ENCODE measurements around the gene IMPA2.
"Not testable (repeated sequence)": the region's sequence is repeated elsewhere in the genome, so short reads cannot be mapped to it uniquely, and the experiment has no call there.

The IMPA2 gene

DNA sequence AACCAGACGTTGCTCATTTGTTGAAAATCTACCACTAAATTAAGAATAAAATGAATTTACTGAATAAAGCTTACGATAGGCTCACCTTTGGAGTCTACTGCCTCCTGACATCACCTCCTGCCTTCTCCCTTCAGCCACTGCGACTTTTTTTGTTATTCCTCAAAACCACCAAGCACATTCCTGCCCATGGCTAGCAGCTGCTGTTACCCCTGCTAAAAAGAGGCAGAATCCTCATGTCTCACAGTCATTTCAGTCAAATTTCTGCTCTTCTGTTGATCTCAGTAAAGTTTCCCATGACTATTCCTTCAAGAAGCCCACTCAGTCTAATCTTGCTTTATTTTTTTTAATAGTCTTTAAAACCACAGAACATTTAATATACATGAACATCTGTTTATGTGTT, 71.6 kb downstream of the IMPA2 start:
- no peak for DNase-seq

DNA sequence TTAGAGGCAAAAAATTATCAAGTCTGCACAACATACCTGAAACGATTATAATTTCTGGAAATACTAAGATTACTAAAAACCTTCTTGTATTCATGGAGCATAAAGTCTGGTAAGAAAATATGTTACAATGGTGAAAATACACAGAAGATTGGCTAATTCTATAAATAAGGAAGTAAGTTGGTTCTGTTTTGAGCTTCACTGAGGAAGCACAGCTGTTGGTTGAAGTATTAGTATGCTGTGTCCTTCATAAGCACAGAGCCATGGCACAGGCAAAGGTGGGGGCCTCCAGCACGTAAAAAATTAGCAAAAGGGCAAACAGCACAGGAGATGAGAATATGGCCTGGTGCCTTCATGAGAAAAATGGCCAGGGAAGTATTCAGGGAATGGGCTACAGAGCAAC, 72.0 kb downstream of the IMPA2 start:
- no peak for DNase-seq

DNA sequence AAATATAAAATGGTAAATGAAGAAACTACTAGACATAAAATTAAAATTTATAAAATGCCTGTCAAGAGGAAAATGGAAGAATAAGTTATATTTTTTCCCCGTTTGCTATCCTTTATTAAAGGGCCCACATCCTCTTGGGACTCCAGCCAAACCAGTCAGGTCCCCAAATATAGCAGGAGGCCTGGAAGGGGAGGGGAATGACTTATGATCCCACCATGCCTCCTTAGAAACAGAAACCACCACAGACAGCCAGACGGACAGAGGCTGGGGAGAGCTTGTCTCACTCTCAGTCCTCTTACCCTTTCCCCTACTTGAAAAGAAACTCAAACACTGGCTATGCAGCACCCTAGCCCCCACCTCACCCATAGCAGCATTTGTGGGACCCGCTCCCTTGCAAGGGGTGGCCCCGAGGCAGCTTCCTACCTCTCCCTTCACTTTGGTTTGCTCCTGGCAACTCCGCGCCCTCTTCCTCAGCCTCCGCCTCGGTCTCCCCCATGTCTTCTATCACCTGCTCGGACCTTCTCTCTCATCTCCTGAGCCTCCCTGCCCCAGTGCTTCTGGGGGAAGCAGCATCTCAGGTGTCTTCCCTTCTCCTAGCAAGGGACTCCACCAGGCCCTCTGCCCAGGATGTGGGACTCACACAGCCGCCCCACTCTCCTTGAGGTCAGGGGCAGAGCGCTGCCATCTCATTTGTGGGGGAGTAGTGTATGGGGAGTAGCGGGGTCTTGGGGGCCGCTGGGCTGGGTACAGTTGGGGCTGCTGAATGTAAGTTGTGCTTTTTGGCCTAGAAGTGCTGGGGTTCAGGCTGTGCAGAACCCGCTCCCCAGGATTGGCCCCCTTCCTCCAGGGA, 75.0 kb downstream of the IMPA2 start:
- no peak for DNase-seq

DNA sequence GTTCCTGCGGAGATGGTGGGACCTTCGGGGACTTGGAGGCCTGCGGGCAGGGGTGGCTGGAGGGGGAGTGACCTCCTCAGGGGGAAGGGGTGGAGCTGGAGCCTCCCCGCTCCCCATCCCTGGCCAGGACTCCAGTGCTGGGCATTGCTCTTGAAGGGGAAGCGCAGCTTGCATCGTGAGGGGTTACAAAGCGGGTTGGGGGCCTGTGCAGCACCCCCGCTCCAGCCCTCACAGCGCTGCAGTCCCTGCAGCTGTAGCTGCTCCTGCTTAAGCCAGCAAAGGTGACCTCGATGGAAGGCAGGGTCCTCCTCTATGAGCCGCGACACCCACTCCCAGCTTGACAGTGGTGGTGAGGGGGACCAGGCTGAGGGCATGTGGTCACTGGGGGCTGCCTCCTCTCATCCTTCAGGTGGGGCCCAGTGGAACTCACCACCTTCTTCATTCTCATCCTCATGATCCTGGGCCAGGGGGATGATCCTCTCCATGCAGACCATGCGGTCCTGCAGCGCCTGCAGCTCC, 75.6 kb downstream of the IMPA2 start:
- no peak for DNase-seq

DNA sequence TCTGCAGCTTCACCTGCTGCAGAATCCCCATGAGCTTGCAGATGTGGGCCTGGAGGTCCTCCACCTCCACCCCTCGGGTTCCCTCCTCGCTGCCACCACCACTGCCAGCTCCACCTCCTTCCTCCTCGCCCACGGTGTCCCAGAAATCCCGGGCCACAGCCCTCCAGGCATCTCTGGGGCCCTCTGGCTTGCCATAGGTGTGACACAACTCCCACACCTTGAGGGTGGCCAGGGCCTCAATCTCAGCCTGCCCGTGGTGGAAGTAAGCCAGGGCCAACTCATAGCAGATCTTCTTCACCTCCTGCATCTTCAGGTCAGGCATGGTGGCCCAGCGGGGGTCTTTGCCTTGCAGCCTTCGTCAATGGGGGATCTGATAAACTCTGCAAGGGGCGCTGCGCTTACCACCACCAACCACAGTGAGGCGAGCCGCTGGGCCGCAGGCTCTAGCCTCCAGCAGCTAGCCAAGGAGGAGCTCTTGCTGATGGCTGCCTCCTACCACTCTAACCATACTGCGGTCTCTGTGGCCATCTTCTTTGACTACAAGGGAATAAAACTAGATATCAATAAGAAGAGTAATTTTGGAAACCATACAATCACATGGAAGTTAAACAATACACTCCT, 76.2 kb downstream of the IMPA2 start:
- DNase-seq: no peak

DNA sequence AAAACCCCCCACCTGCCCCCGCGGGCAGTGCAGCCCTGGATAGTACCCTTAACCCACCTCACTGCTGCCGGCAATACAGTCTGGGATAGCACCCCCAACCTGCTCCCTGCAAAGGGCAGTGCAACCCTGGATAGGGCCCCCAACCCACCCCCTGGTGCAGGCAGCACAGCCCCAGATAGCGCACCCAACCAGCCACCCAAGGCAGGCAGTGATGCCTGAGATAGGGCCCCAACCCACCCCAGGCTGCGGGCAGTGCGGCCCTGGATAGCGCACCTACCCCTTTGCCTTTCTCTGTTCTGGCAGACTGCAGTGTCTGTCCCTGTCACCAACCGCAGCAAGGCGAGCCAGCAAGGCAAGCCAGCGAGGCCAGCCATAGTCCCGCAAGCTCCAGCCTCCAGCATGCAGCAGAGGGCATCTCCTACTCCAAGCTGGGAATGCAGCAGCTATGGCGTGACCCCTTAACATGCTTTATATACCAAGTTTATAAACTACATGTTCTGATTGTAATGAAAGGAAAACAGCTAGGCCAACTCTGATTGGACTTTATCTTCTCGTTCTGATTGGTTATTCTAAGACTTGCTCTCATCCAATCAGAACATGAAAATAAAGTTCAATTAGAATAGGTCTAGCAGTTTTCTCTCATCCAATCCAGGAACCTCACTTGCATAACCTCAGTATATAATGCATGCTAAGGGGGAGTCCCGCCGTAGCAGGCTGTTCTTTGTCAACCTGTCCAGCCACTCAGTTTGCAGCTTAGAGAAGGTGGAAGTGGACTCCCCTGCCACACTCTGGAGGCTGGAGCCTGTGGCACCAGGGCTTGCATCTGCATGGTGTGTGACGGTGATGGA, 78.3 kb downstream of the IMPA2 start:
- no peak for DNase-seq

DNA sequence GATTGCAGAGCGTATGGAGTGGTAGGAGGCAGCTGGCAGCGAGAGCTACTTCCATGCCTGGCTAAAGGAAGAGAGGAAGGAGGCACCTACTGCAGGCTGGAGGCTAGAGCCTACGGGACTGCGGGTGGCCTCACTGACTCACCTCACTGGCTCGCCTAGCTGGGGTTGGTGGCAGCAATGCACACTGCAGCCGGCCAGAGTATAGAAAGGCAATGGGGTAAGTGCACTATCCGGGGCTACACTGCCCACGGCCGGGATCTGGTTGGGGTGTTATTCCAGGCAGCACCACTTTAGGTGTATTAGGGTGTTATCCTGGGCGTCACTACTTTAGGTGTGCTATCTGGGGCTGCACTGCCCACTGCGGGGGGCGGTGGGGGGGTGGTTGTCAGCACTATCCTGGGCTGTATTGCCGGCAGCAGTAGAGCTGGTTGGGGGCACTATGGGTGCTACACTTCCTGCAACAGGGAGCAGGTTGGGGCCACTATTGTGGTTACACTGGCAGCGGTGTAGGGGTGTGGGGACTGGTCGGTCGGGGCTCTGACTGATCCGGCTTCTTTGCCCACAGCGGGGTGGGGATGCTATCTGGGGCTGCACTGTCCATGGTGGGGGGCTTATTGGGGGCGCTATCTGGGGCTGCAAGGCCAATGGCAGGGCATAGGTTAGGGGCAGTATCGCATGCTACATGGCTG, 79.0 kb downstream of the IMPA2 start:
- DNase-seq: no peak

DNA sequence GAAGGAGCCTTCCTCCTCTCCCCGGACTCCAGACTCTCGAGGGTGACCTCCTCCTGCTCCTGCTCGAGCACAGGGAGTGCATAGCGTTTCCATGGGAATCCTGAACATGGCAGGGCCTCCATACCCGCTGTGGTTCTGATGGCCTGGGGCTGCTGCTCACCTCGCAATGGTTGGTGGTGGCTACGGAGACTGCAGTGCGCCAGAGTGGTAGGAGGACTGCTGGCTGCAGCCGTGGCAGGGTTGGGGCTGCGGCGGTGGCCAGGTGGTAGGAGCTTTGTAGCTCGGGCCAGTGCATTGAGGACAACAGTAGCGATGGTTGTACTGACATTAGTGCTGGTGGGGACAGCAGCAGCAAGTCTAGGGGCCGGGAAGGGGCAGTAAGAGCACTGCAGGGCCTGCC, 80.4 kb downstream of the IMPA2 start:
- DNase-seq: no peak

DNA sequence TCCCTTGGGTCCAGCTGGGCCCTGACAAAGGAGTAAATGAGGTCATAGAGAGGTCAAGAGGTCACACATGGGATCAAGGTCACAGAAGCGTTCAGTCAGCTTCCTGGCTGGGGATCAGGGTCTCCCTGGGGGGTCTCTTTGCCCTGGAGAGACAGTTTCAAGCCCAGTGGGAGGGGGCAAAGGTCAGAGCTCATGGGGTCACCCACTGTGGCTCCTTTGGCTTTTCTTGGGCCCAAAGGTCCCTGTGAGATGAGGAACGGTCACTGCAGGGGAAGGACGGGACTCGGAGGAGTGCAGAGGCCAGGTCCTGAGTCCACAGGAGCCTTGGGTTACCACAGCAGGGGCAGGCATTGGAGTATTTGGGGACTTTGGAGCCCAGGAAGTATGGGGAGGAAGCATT, 81.7 kb downstream of the IMPA2 start:
- no peak for DNase-seq

DNA sequence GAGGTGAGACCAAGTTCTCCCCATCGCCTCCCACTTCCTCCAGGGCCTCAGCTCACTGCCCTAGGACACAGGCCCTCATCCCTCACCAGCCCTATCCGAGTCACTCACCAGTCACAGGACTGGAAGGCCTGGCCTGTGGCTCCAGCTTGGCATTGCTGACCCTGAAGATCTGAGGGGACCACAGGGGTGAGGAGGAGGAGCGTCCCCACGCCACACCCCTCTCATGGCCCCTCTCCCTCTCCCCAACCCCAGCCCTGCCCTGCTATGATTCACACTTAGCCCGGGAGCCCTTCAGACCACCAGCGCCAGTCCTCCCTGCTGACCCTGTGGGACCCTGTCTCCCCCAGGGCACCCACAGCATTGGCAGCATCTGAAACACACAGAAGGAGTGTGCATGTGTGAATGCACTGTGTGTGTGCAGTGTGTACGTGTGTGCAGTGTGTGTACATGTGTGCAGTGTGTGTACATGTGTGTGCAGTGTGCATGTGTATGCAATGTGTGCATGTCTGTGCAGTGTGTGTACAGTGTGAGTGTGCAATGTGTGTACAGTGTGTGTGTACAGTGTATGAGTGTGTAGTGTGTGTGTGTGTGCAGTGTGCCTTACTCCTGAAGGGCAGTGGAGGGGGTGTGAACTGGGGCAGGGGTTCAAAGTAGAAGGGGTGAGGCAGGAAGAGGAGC, 82.9 kb downstream of the IMPA2 start:
- no peak for DNase-seq

DNA sequence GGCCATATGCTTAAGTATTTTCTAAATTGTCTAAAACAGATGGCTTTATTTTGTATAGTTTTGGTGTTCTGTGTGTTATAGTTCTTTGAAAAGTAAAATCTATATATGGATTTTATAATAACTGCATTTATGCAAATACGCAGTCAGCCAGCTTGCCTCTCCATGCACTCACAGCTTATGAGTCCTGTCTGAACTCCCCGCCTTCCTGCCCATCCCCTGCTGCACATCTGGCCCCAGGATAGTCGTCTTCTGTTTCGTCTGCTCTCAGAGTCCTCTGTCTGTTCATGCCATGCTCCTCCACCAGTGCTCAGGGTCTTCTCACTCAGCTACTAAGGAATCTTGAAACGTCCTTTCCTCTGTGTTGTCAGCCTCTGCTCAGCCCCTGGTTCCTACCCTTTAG, 84.1 kb downstream of the IMPA2 start:
- DNase-seq: no peak

DNA sequence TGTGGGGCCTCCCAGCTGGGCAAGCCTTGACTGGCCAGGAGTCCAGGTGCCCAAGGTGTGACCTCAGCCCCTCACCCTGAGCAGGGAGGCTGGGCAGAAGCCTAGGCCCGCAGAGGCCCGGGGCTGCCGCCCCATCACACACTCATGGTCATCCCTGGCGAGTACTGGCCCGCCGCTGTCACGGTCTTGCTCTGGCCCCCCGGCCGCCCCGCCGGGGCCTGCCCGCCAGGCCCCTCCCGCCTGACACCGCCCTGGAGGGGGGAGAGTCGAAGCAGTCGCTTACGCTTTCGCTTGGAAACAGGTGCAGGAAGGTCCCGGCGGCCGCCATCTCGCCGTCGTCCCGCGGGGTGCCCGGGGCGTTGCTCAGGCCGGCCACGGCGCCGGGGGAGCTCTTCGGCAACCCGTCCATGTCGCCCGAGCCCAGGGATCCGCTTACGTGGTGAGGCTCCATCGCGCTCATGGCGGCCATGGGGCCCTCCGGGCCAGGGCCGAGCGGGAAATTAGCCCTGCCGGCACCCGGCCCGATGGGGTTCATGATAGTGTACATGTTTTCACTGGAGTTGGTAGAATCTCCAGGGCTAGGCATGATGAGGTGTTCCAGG, 85.7 kb downstream of the IMPA2 start:
- no peak for DNase-seq

DNA sequence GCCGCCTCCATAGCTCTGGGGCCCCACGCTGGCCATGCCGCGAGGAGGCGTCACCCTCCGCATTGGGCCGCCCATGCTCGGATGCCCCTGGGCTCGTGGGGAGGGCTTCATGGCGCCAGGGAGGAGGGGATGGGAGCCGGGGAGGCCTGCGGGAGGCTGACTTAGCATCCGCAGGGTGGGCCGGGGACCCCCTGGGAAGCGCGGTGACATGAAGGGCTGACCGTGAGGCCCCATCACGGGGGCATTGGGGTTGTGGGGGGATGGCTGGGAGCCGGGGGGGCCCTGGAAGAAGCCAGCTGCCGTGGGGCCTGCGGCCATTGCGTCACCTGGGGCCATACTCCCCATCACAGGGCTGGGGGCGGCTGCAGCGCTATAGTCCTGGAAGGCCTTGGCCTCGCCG, 86.4 kb downstream of the IMPA2 start:
- DNase-seq: no peak

DNA sequence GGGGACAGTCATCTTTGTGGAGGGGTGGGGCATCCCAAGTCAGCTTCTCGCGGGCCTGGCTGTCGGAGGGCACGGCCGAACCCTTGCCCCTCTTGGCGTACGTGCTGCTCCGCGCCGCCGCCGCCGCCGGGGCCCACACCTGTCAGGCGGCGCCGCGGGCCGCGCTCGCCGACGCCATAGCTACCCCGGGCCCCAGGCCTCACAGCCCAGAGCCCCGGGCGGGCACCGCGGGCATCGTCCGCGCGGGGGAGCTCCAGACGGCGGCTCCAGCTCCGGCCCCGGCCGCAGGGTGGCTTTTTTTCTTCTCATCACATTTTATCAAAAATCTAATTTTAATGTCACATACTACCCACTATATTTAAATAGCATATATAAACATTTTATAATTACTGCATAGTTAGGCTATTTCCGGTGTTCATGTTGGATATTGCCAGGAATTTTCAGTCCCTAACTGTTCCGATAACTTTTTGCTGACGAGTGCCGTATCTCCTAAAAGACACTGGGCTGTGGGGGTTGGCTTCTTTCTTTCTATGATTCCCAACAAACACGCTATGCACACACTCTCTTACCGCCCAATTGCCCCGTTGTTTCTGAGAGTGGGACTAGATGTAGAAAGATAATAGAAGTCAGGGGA, 87.1 kb downstream of the IMPA2 start:
- not testable (repeated sequence) for DNase-seq

DNA sequence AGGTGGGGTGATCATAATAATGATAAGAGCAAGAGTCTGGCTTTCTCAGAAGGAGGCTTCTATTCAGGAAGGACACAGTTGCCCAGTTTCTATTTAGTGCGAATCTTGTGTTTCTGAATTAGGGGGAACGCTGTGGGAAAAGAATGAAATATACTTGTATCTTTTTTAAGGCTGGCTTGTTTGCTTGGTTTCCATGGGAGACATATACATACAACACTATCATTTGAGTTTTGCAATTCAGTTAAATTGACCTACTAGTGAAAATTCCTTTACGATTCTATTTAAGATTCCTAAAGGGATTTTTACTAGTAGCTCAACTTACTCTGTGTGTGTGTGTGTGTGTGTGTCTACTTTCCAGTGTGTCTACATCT, 87.6 kb downstream of the IMPA2 start:
- no peak for DNase-seq

DNA sequence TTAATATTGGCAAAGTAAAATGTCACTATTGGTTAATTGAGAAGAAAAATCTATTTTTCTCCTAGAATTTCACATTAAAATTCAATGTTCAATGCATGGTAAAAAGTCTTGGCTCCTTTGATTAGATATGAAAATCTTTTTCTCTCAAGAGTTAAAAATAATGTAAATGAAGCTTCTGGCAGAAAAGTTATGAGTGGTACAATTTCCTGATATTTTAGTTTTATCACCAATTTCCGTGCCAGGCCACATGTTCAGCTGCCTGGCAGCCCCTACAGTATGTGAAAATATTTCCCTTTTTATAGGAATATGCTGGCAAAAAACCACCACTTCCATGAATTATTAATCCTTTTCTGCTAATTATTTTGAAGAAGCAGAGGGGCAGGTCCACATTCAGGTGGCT, 89.8 kb downstream of the IMPA2 start:
- not testable (repeated sequence) for DNase-seq

DNA sequence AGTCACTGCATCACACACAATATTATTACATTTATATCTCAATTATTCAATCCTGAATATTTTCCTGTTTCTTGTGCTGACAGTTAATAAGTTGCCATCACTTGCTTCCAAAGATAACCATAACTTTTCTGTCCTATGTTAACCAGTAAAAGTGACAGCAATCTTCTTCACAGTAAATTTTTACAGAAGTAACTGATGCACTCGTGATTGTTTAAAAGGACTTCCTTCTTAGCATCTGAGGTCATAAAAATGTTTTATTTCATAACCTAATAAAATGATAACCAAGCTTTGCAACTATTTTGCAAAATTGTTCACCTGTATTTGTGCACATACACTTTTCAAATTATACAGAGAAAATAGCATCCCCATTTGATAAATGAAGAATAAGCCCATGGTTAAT, 91.7 kb downstream of the IMPA2 start:
- no peak for DNase-seq

DNA sequence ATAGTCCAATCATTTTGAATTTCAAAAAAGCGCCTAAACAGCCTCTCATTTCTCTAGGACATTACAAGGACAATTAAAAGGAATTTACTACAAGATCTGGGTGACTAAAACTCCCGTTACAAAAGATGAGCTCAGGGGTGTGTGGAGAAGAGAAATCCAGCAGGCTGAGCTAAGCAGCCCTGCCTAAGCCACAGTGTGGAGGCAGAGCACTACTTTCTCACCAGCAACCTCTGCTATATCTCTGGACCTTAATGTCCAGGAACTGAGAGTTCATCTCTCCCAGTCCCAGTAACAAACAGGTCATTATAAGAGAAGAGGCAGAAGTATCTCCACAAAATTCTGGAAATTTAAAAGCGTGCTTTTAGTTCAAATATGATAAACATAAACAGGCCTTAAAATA, 93.4 kb downstream of the IMPA2 start:
- no peak for DNase-seq

DNA sequence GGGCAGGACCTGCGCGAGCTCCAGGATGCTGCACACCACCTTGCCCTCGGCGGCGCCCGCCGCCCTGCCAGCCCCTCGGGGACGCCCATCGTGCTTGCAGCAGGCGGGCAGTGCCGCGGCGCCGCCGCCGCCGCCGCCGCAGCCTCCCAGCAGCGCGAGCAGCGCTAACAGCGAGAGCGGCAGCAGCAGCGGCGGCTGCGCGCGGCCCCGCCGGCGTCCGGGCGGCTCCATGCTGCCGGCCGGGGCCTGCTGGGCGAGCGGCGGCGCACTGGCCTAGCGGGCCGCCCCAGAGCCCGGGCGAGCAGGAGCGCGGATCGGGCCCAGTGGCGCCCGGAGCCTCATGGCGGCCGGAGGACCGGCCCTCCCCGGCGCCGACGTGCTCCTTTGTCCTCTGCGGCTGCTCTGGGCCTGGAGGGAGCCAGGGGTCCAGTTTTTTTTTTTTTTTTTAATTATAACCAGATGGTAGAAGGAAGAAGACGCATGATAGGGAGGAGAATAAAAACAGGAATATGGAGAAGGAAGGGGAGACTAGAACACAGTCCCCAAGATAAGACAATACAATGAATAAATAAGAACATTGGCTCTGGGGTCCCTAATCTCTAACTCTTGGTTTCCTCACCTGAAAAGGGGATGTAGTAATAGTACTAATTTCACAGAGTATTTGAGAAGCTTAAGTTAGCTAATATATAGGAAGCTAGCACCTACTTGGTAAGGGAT, 95.3 kb downstream of the IMPA2 start:
- no peak for DNase-seq

DNA sequence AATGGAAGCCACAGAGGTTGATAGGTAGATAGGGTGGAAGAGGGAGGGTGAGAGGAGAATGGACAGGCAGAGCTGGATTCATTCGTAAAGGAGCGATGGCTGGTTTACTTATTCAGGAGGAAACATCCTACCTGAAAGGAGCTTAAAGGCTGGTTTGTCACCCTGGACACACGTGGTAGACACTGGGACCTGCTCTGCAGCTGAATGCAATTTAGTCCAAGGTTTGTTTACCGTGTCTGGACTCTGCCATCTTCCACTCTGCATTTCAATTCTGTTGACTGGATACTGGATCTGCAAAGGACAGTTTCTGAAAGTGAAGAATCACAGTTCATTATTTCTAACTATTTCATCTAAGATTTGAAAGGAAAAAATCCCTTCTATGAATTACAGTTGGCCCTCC, 96.7 kb downstream of the IMPA2 start:
- not testable (repeated sequence) for DNase-seq
